ENCODE data around the gene LTBP1.

LTBP1 gene

GRCh38 chr2:33019796-33020195 lies 73.0 kb downstream of the LTBP1 start:
- POLR2A ChIA-PET: no interaction called here
- TF ChIP-seq, protein P1, sequence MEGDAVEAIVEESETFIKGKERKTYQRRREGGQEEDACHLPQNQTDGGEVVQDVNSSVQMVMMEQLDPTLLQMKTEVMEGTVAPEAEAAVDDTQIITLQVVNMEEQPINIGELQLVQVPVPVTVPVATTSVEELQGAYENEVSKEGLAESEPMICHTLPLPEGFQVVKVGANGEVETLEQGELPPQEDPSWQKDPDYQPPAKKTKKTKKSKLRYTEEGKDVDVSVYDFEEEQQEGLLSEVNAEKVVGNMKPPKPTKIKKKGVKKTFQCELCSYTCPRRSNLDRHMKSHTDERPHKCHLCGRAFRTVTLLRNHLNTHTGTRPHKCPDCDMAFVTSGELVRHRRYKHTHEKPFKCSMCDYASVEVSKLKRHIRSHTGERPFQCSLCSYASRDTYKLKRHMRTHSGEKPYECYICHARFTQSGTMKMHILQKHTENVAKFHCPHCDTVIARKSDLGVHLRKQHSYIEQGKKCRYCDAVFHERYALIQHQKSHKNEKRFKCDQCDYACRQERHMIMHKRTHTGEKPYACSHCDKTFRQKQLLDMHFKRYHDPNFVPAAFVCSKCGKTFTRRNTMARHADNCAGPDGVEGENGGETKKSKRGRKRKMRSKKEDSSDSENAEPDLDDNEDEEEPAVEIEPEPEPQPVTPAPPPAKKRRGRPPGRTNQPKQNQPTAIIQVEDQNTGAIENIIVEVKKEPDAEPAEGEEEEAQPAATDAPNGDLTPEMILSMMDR (IDR thresholded peaks at IDR 0.05; ENCODE audit: insufficient read depth, low read length, missing control alignments): no peak
- CTCF ChIA-PET: no interaction called here
- H3K4me3 ChIP-seq (ENCODE audit: low read depth, low read length): no peak overlapping the region
- no peak for DNase-seq (ENCODE audit: low read depth, low spot score)

GRCh38 chr2:33020883-33021282 lies 74.1 kb downstream of the LTBP1 start:
- POLR2A ChIA-PET: no interaction called here
- CTCF ChIA-PET: interaction anchor here (1.2 to 6.2 kb wide), 3 partner anchors 13 to 246 kb away, joined by 4 to 45 read pairs (median 24); no protein-coding TSS in a partner anchor

DNA sequence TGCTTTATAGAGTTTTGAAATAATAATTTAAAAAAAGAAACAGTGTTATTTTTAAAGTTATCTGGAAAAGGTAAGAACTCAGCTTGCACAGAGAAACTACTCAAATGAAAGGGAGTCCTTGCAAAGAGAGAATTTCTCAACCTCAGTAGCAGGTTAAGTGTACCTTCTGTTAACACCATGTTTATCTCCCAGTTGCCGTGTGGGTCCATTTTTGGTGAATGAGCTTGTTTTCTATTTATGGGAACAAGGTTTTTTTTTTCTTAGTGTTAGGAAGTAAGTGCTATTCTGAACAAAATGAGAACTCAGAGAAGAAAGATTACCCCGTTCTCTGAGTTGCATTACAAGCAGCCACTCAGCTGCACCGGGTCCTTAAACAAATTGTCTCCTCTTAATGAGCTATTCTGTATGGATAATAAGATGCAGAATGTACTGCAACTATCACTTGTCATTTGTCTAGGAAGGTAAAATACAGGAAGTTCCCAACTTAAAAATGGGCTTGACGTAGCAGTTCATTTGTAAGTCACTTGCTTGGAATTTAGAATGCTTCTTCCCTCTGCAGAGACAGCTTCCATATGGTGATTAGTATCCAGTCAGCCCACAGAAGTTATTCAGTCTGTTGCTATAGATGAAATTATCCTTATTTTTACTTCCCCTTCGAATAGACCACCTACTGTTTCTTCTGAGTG lies 74.9 kb downstream of the LTBP1 start:
- DNase-seq (ENCODE audit: low read depth, low spot score): peak; percentile 65
- TF ChIP-seq, protein P1 (IDR thresholded peaks at IDR 0.05; ENCODE audit: insufficient read depth, low read length, missing control alignments): no peak
- no peak overlapping the region for H3K4me3 ChIP-seq (ENCODE audit: low read depth, low read length)
- POLR2A ChIA-PET: interaction anchor here (1.0 to 1.7 kb wide), 2 partner anchors 21 to 74 kb away, joined by 3 to 4 read pairs; no protein-coding TSS in a partner anchor
- CTCF ChIA-PET: interaction anchor here (0.9 to 6.2 kb wide), 4 partner anchors 12 to 247 kb away, joined by 3 to 45 read pairs (median 14); no protein-coding TSS in a partner anchor

More at GRCh38 chr2:33020883-33021282, 74.1 kb downstream of the LTBP1 start:
- no peak overlapping the region for H3K4me3 ChIP-seq (ENCODE audit: low read depth, low read length)
- TF ChIP-seq, protein P1 (IDR thresholded peaks at IDR 0.05; ENCODE audit: insufficient read depth, low read length, missing control alignments): no peak
- no peak for DNase-seq (ENCODE audit: low read depth, low spot score)

- no peak for DNase-seq (ENCODE audit: low read depth, low spot score)
- no peak overlapping the region for H3K4me3 ChIP-seq (ENCODE audit: low read depth, low read length)
- TF ChIP-seq, protein P1 (IDR thresholded peaks at IDR 0.05; ENCODE audit: insufficient read depth, low read length, missing control alignments): no peak
- ChIA-PET CTCF (interaction anchor here (5.5 to 6.2 kb wide), 2 partner anchors 11 to 248 kb away, joined by 24 to 45 read pairs; no protein-coding TSS in a partner anchor), POLR2A (interaction anchor here (1.0 to 1.7 kb wide), 3 partner anchors 22 to 75 kb away, joined by 3 to 5 read pairs (median 4); no protein-coding TSS in a partner anchor)
Observed at GRCh38 chr2:33022395-33022985, 75.7 kb downstream of the LTBP1 start.

DNA sequence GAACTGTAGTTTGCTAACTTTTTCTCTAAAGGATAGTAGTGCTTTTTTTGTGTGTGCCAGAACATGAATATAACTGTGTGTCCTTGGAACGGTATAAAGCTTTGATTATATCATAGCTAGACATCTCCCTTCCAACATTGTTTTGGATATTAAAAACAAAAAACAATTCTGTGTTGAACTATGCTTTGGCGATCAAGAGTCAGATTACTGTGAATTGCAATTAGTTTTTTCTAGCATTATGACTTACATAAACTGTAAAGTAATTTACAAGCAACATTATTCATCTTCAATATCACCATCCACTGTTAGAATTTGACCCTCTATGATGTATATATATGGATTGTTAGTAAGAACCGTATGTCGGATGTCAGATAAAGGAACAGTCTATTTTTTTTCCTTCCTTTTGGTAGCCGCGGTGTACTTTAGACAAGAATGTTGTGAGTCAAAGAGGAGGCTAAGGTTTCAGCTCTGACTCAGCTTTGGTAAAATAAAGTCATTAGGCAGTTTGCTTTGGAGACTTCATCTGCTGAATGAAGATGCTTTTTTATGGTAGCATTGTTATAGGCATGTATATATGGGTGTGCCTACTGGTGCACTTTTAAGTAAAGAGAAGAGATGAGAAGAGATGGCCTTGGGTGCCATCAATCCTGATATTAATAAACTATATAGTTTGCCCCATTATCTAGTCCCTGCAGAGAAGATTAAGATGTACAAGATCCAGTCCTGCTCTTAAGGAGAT lies 76.4 kb downstream of the LTBP1 start:
- TF ChIP-seq, protein P1 (IDR thresholded peaks at IDR 0.05; ENCODE audit: insufficient read depth, low read length, missing control alignments): no peak
- DNase-seq (ENCODE audit: low read depth, low spot score): peak; percentile 46
- POLR2A ChIA-PET: interaction anchor here (1.6 to 1.7 kb wide), 2 partner anchors 47 to 76 kb away, joined by 4 to 5 read pairs; no protein-coding TSS in a partner anchor
- CTCF ChIA-PET: interaction anchor here (0.6 to 6.2 kb wide), 4 partner anchors 10 to 249 kb away, joined by 3 to 45 read pairs (median 14); no protein-coding TSS in a partner anchor
- H3K4me3 ChIP-seq (ENCODE audit: low read depth, low read length): no peak overlapping the region
